ENCODE results near the gene SLC35F1. TPM values are rescaled to one million over a fixed set of nuclear protein-coding genes. Genes with fewer than 3 reads are reported as not detected.

The SLC35F1 gene
- polyA plus RNA-seq, 2 of the 4 experiments (the other 2 are of a cell fraction), result 0.01 TPM; not detected in 1

GRCh38 chr6:118206221-118206620 is 299.2 kb downstream of the SLC35F1 start:
- ATAC-seq (no peak), DNase-seq (ENCODE audit: low read depth in 1 of 2, low spot score in 1 of 2) (no peak), FAIRE-seq (no peak)
- CTCF ChIA-PET, result interaction anchor here (0.6 kb wide), 1 partner anchor 254 kb away, joined by 3 read pairs; no protein-coding TSS in a partner anchor
- 0% methylated on average over 1 of the region's 1 CpG for WGBS (ENCODE audit: missing lambda C conversion rate)
- H3K4me3 ChIP-seq, result no peak overlapping the region
- TF ChIP-seq EP300 (IDR thresholded peaks at IDR 0.05), result no peak
- POLR2A ChIA-PET, result no interaction called here
- H3K27ac ChIP-seq, result no peak overlapping the region
- H3K4me1 ChIP-seq, result no peaks in the 10 kb centered on the region
- no peaks in the 10 kb centered on the region for H3K9me3 ChIP-seq
- H3K4me2 ChIP-seq, result no peak overlapping the region

GRCh38 chr6:118207947-118208346 is 300.9 kb downstream of the SLC35F1 start:
- Histone ChIP-seq H3K4me3 (no peak overlapping the region), H3K4me1 (no peaks in the 10 kb centered on the region), H3K27ac (no peak overlapping the region), H3K4me2 (no peak overlapping the region), H3K9me3 (no peaks in the 10 kb centered on the region)
- DNase-seq (ENCODE audit: low read depth in 1 of 2, low spot score in 1 of 2) (no peak), FAIRE-seq (no peak), ATAC-seq (no peak)
- POLR2A ChIA-PET, result no interaction called here
- 79% methylated on average over 8 of the region's 10 CpGs for WGBS (ENCODE audit: missing lambda C conversion rate)
- no peak for TF ChIP-seq TP53 (CRISPR knock-in tag; IDR thresholded peaks at IDR 0.05)
- TF ChIP-seq MAZ (IDR thresholded peaks at IDR 0.05; ENCODE audit: borderline replicate concordance, low read depth, low read length), result no peak
- no peak for TF ChIP-seq EHF (CRISPR knock-in tag; IDR thresholded peaks at IDR 0.05)
- TF ChIP-seq RFX5 (IDR thresholded peaks at IDR 0.05), result no peak
- CTCF ChIA-PET, result no interaction called here

- TF ChIP-seq NR3C1 (IDR thresholded peaks at IDR 0.05) (no peak), HEYL (CRISPR knock-in tag; IDR thresholded peaks at IDR 0.05) (no peak), EP300 (IDR thresholded peaks at IDR 0.05) (no peak), HMGXB4 (CRISPR knock-in tag; IDR thresholded peaks at IDR 0.05; ENCODE audit: borderline replicate concordance) (no peak), CBX8 (IDR thresholded peaks at IDR 0.05) (no peak), MYC (IDR thresholded peaks at IDR 0.05; ENCODE audit: borderline replicate concordance, low read length) (no peak), REST (IDR thresholded peaks at IDR 0.05) (no peak), HOXA7 (CRISPR knock-in tag; IDR thresholded peaks at IDR 0.05) (no peak), CBX2 (IDR thresholded peaks at IDR 0.05; ENCODE audit: borderline replicate concordance, low read depth) (no peak), ZC3H11A (IDR thresholded peaks at IDR 0.05) (no peak), JUNB (IDR thresholded peaks at IDR 0.05) (no peak), MAZ (IDR thresholded peaks at IDR 0.05; ENCODE audit: borderline replicate concordance, low read depth, low read length) (no peak), TP53 (CRISPR knock-in tag; IDR thresholded peaks at IDR 0.05) (no peak)
- no peaks in the 10 kb centered on the region for H3K4me1 ChIP-seq
- DNase-seq (ENCODE audit: low read depth in 1 of 2, low spot score in 1 of 2), result no peak
- no peaks in the 10 kb centered on the region for H3K9me3 ChIP-seq
- no peak for FAIRE-seq
- ChIA-PET CTCF (interaction anchor here (1.1 kb wide), 1 partner anchor 563 kb away, joined by 3 read pairs; no protein-coding TSS in a partner anchor), POLR2A (no interaction called here)
- no peak overlapping the region for H3K27ac ChIP-seq
- 69% methylated on average over 4 of the region's 4 CpGs for WGBS (ENCODE audit: missing lambda C conversion rate)
- no peak for ATAC-seq
- H3K4me3 ChIP-seq, result no peak overlapping the region
- no peak overlapping the region for H3K4me2 ChIP-seq
Observed at GRCh38 chr6:118212451-118213173, 305.5 kb downstream of the SLC35F1 start.
